Measurements from ENCODE around the gene CPLX3.

The CPLX3 gene

GRCh38 chr15:74786551-74787165 lies 39.8 kb upstream of the CPLX3 start:
- H3K27me3 ChIP-seq (ENCODE audit: insufficient read depth, poor library complexity, severe bottlenecking): no peaks in the 10 kb centered on the region
- H3K36me3 ChIP-seq (ENCODE audit: low read depth): peaks cover 24% of the 10 kb centered on the region
- DNase-seq (ENCODE audit: low spot score) (peak; percentile 64), ATAC-seq (ENCODE audit: low read depth) (no peak)
- no peak for TF ChIP-seq CTCF (IDR thresholded peaks at IDR 0.05; ENCODE audit: poor library complexity, severe bottlenecking)
- peaks cover 52% of the 10 kb centered on the region for H3K4me1 ChIP-seq (ENCODE audit: insufficient read depth, poor library complexity, severe bottlenecking)
- peak overlapping the region; percentile 36 for H3K27ac ChIP-seq (ENCODE audit: poor library complexity, severe bottlenecking)
- H3K4me3 ChIP-seq (ENCODE audit: severe bottlenecking): no peak overlapping the region
- no peaks in the 10 kb centered on the region for H3K9me3 ChIP-seq (ENCODE audit: severe bottlenecking)

GRCh38 chr15:74787251-74788041 lies 39.0 kb upstream of the CPLX3 start:
- ATAC-seq (ENCODE audit: low read depth) (peak; percentile 45; the same call in 2 of the 3 replicates), DNase-seq (ENCODE audit: low spot score) (peak; percentile 77)
- no peaks in the 10 kb centered on the region for H3K27me3 ChIP-seq (ENCODE audit: insufficient read depth, poor library complexity, severe bottlenecking)
- H3K4me1 ChIP-seq (ENCODE audit: insufficient read depth, poor library complexity, severe bottlenecking): peaks cover 52% of the 10 kb centered on the region
- peak overlapping the region; percentile 36 for H3K27ac ChIP-seq (ENCODE audit: poor library complexity, severe bottlenecking)
- no peaks in the 10 kb centered on the region for H3K9me3 ChIP-seq (ENCODE audit: severe bottlenecking)
- TF ChIP-seq CTCF (IDR thresholded peaks at IDR 0.05; ENCODE audit: poor library complexity, severe bottlenecking): peak; percentile 68
- peaks cover 24% of the 10 kb centered on the region for H3K36me3 ChIP-seq (ENCODE audit: low read depth)
- H3K4me3 ChIP-seq (ENCODE audit: severe bottlenecking): no peak overlapping the region

GRCh38 chr15:74788042-74788682 lies 38.3 kb upstream of the CPLX3 start:
- H3K9me3 ChIP-seq (ENCODE audit: severe bottlenecking): no peaks in the 10 kb centered on the region
- no peak for TF ChIP-seq CTCF (IDR thresholded peaks at IDR 0.05; ENCODE audit: poor library complexity, severe bottlenecking)
- no peak for DNase-seq (ENCODE audit: low spot score)
- no peak overlapping the region for H3K4me3 ChIP-seq (ENCODE audit: severe bottlenecking)
- H3K36me3 ChIP-seq (ENCODE audit: low read depth): peaks cover 31% of the 10 kb centered on the region
- no peak for ATAC-seq (ENCODE audit: low read depth)
- peaks cover 51% of the 10 kb centered on the region for H3K4me1 ChIP-seq (ENCODE audit: insufficient read depth, poor library complexity, severe bottlenecking)
- no peaks in the 10 kb centered on the region for H3K27me3 ChIP-seq (ENCODE audit: insufficient read depth, poor library complexity, severe bottlenecking)
- peak overlapping the region; percentile 36 for H3K27ac ChIP-seq (ENCODE audit: poor library complexity, severe bottlenecking)

DNA sequence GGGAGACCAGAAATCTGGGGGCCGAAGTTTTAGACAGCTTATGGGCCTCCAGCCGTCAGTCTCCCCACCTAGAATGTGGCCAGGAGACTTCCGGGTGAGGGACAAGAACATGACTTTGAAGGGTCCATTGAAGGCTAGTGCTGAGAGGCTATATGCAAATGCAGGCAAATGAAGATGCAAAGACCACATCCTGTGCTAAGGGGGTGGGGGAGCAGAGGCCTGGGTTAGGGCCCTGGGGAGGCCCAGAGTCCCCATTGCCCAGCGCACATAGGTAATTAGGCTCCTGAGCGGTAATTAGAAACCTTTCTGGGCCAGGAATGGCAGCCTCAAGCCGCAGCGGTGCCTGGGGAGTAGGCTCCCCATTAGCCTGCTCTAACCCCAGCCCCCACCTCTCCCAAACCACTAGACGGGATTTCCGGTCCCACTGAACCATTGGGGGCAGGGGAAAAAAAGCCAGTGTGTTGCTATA lies 37.7 kb upstream of the CPLX3 start:
- TF ChIP-seq CTCF (IDR thresholded peaks at IDR 0.05; ENCODE audit: poor library complexity, severe bottlenecking): no peak
- H3K27me3 ChIP-seq (ENCODE audit: insufficient read depth, poor library complexity, severe bottlenecking): no peaks in the 10 kb centered on the region
- H3K36me3 ChIP-seq (ENCODE audit: low read depth): peaks cover 33% of the 10 kb centered on the region
- DNase-seq (ENCODE audit: low spot score) (peak; percentile 53), ATAC-seq (ENCODE audit: low read depth) (no peak)
- H3K27ac ChIP-seq (ENCODE audit: poor library complexity, severe bottlenecking): peak overlapping the region; percentile 36
- H3K4me3 ChIP-seq (ENCODE audit: severe bottlenecking): no peak overlapping the region
- H3K9me3 ChIP-seq (ENCODE audit: severe bottlenecking): no peaks in the 10 kb centered on the region
- H3K4me1 ChIP-seq (ENCODE audit: insufficient read depth, poor library complexity, severe bottlenecking): peaks cover 51% of the 10 kb centered on the region
